Sigmoid colon (tissue), 3 donors: Measurements from ENCODE around the gene CCDC177.

Experiments used
- CTCF ChIP-seq, 4 experiments: fragments of 450-650 bp in 3 of 4; fragments of 200-600 bp in 1 of 4; IDR thresholded peaks; one replicate each; pipeline ENCODE4 v1.5.1; 2016 to 2019; ENCODE audit warnings: antibody characterized with exemption in 4 of 4, mild to moderate bottlenecking in 3 of 4, moderate library complexity in 2 of 4
- POLR2A ChIP-seq, 2 donors: fragments of 450-650 bp; IDR thresholded peaks; one replicate each; pipeline ENCODE4 v1.6.1; 2016; ENCODE audit warnings: antibody characterized with exemption in 2 of 2, mild to moderate bottlenecking in 2 of 2, moderate library complexity in 2 of 2

GRCh38 chr14:69615496-69616407 is 41.1 kb upstream of the CCDC177 start:
- TF ChIP-seq CTCF (IDR thresholded peaks at IDR 0.05) = no peak
- TF ChIP-seq POLR2A (IDR thresholded peaks at IDR 0.05) = no peak
